ENCODE measurements around the gene POT1. TPM values are rescaled to one million over a fixed set of nuclear protein-coding genes. Genes with fewer than 3 reads are reported as not detected.

POT1 gene
- total and polyA plus RNA-seq, 2 of the 4 experiments (the other 2 are of a cell fraction), result 12.7 to 28.5 TPM

DNA sequence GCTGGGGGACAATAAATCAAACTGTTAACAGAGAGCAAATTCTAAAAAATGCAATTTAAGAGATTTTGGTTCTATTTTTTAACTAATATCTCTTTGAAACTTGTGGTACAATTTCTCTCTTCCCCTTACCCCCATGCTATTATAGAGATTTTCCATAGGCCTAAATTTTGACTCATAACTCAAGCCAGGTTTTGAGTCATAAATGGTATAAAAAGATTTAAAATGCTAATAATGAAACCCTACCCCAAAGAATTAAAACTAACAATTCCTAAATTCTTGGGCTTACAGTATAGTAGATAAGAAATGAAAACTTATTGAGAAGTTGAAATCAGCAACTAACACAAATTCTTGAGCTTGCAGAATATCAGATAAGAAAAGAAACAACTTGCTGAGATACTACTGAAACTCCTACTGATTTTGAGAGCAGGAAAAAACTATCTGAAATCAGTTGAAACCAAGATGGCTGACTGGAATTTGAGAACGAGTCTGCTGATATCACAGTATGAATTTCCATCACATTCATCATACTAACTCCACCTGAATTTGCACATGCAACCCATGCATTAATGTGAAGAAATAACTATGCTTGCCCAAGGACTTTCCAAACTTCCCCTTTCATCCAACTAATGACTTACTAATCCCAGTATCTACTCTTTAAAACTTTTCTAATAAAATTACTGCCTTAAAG is 36.3 kb downstream of the POT1 start:
- no peak for DNase-seq
- Histone ChIP-seq H3K4ac (ENCODE audit: low read depth, low read length) (no peak overlapping the region), H3K79me1 (ENCODE audit: low read depth in 1 of 2, low read length in 2 of 2) (no peaks in the 10 kb centered on the region), H2BK120ac (ENCODE audit: low read depth, low read length) (no peak overlapping the region), H2AK9ac (replicated peaks; ENCODE audit: low read depth, low read length, poor library complexity) (no peak overlapping the region), H3K9me1 (ENCODE audit: insufficient read depth, low read length) (no peaks in the 10 kb centered on the region), H3K4me3 (ENCODE audit: insufficient read depth, low read depth, low read length) (no peak overlapping the region), H2BK5ac (ENCODE audit: low read depth, low read length, poor library complexity, severe bottlenecking) (no peak overlapping the region), H4K20me1 (ENCODE audit: insufficient read depth, low read length) (no peaks in the 10 kb centered on the region), H3K27ac (ENCODE audit: insufficient read depth, low read length) (no peak overlapping the region), H2AK5ac (ENCODE audit: low read depth, low read length) (no peak overlapping the region), H4K91ac (ENCODE audit: insufficient read depth, low read depth, low read length) (no peak overlapping the region), H2BK15ac (ENCODE audit: low read depth, low read length) (no peak overlapping the region), H3K4me2 (ENCODE audit: low read depth, low read length) (no peak overlapping the region), H3K4me1 (ENCODE audit: control insufficient read depth, insufficient read depth, low read length) (no peaks in the 10 kb centered on the region), H4K8ac (ENCODE audit: low read depth in 2 of 2, low read length in 2 of 2) (no peak overlapping the region), H3K56ac (ENCODE audit: extremely low read depth, insufficient read depth, low read length) (no peak overlapping the region), H2BK20ac (ENCODE audit: low read depth, low read length) (no peak overlapping the region), H3K18ac (ENCODE audit: low read depth, low read length) (no peak overlapping the region), H3K36me3 (ENCODE audit: control insufficient read depth, insufficient read depth, low read length) (no peaks in the 10 kb centered on the region), H3K9me3 (ENCODE audit: control insufficient read depth, insufficient read depth, low read length) (no peaks in the 10 kb centered on the region), H3K14ac (replicated peaks; ENCODE audit: low read depth, low read length) (no peak overlapping the region), H2AFZ (replicated peaks; ENCODE audit: low read length, poor library complexity) (no peak overlapping the region), H3K9ac (ENCODE audit: low read depth, low read length) (no peak overlapping the region), H4K5ac (ENCODE audit: low read depth, low read length) (no peak overlapping the region), H3K23ac (ENCODE audit: low read depth, low read length) (no peak overlapping the region), H3K27me3 (ENCODE audit: control insufficient read depth, insufficient read depth, low read length) (no peaks in the 10 kb centered on the region)
- WGBS, 2 experiments (ENCODE audit: extremely low coverage in 2 of 2, insufficient read length in 1 of 2), result no CpG with 5 or more reads among the region's 1 CpG
- dilution Hi-C loops (cut with HindIII; ENCODE audit: low sequenced_read_pairs, unreplicated experiment), result no loop called here
- CTCF ChIA-PET, result no interaction called here
- in situ Hi-C loops (cut with MboI; ENCODE audit: low sequenced_read_pairs), result no loop called here
- TF ChIP-seq FOS (IDR thresholded peaks at IDR 0.05; ENCODE audit: low read depth, low read length), result no peak
- no peak for TF ChIP-seq CEBPB (IDR thresholded peaks at IDR 0.05; ENCODE audit: low read depth, low read length)
- TF ChIP-seq RCOR1 (IDR thresholded peaks at IDR 0.05; ENCODE audit: insufficient replicate concordance, low read length), result no peak
- no peak for TF ChIP-seq CHD1 (IDR thresholded peaks at IDR 0.05; ENCODE audit: low read depth, low read length)
- TF ChIP-seq MXI1 (IDR thresholded peaks at IDR 0.05; ENCODE audit: borderline replicate concordance, low read depth, low read length), result no peak
- no peak for TF ChIP-seq RAD21 (IDR thresholded peaks at IDR 0.05; ENCODE audit: low read length)
- no peak for TF ChIP-seq USF2 (IDR thresholded peaks at IDR 0.05; ENCODE audit: low read depth, low read length)
- no peak for TF ChIP-seq RFX5 (IDR thresholded peaks at IDR 0.05; ENCODE audit: low read depth, low read length)
- TF ChIP-seq BHLHE40 (IDR thresholded peaks at IDR 0.05; ENCODE audit: low read depth, low read length), result no peak
- TF ChIP-seq ELK1 (IDR thresholded peaks at IDR 0.05; ENCODE audit: borderline replicate concordance, low read depth, low read length), result no peak
- no peak for TF ChIP-seq MAFK (IDR thresholded peaks at IDR 0.05; ENCODE audit: low read depth, low read length)
- no peak for ATAC-seq (ENCODE audit: low read depth)
- POLR2A ChIA-PET (ENCODE audit: unreplicated experiment), result no interaction called here
- no TSS peak for BruUV-seq (replicated peaks)
- intact Hi-C loops (cut with micrococcal nuclease), result no loop called here

All from IMR-90 (cell line).